Neural cell (in vitro differentiated cells): ENCODE measurements around the gene NBPF3. TPM values are rescaled to one million over a fixed set of nuclear protein-coding genes. Genes with fewer than 3 reads are reported as not detected.

Experiments
- H2AFZ ChIP-seq: fragments of 200-600, 300-800 bp; sonication (generic), shearing (Covaris generic); 2 replicates; pipeline ENCODE4 v1.6.0; 2014; ENCODE audit warnings: low read depth, mild to moderate bottlenecking, antibody characterized with exemption, low read length, moderate library complexity
- H3F3A ChIP-seq: fragments of 200-600 bp; shearing (Covaris generic); 2 replicates; pipeline ENCODE4 v1.6.1; 2016; ENCODE audit warnings: mild to moderate bottlenecking, moderate library complexity, mixed read lengths, antibody characterized with exemption, low read length; ENCODE audit not compliant: insufficient read depth, poor library complexity, severe bottlenecking
- H3K27ac ChIP-seq: fragments of 200-600, 300-800 bp; sonication (generic), shearing (Covaris generic); 2 replicates; pipeline ENCODE4 v1.5.1; 2014; ENCODE audit warnings: mild to moderate bottlenecking, low read length, moderate library complexity
- H3K27me3 ChIP-seq: fragments of 300-800, 200-600 bp; sonication (generic), shearing (Covaris generic); 2 replicates; pipeline ENCODE4 v1.6.0; 2014; ENCODE audit warnings: mild to moderate bottlenecking, low read depth, low read length, moderate library complexity; ENCODE audit not compliant: insufficient read depth
- H3K36me3 ChIP-seq: fragments of 300-800, 200-600 bp; sonication (generic), shearing (Covaris generic); 2 replicates; pipeline ENCODE4 v1.5.1; 2014; ENCODE audit warnings: mild to moderate bottlenecking, antibody characterized with exemption, low read length, moderate library complexity; ENCODE audit not compliant: insufficient read depth
- H3K4me2 ChIP-seq: fragments of 300-800, 200-600 bp; sonication (generic), shearing (Covaris generic); 2 replicates; pipeline ENCODE4 v1.6.0; 2014; ENCODE audit warnings: mild to moderate bottlenecking, low read length
- H3K4me3 ChIP-seq: fragments of 300-800, 200-600 bp; sonication (generic), shearing (Covaris generic); 2 replicates; pipeline ENCODE4 v1.5.1; 2014; ENCODE audit warnings: mild to moderate bottlenecking, low read length, moderate library complexity
- H3K79me2 ChIP-seq: fragments of 200-600 bp; shearing (Covaris generic); replicated peaks from 2 replicates; pipeline ENCODE4 v1.6.0; 2014; ENCODE audit warnings: mild to moderate bottlenecking, low read length, moderate library complexity; ENCODE audit not compliant: insufficient read depth
- H3K9ac ChIP-seq: fragments of 300-800, 200-600 bp; sonication (generic), shearing (Covaris generic); 2 replicates; pipeline ENCODE4 v1.6.1; 2016; ENCODE audit warnings: mild to moderate bottlenecking, low read length, mixed read lengths
- H3K9me2 ChIP-seq: fragments of 200-600 bp; shearing (Covaris generic); 2 replicates; pipeline ENCODE4 v1.6.1; 2016; ENCODE audit warnings: mild to moderate bottlenecking, low read length, mixed read lengths; ENCODE audit not compliant: insufficient read depth
- H3K9me3 ChIP-seq: fragments of 200-600, 300-800 bp; sonication (generic), shearing (Covaris generic); 2 replicates; pipeline ENCODE4 v1.6.1; 2016; ENCODE audit warnings: mild to moderate bottlenecking, mixed run types, low read length, moderate library complexity, mixed read lengths
- H4K20me1 ChIP-seq: fragments of 200-600 bp; shearing (Covaris generic); 2 replicates; pipeline ENCODE4 v1.6.1; 2016; ENCODE audit warnings: mild to moderate bottlenecking, mixed run types; ENCODE audit not compliant: insufficient read depth
- EP300 ChIP-seq: fragments of 450-650 bp; conservative IDR thresholded peaks from 2 replicates; pipeline ENCODE4 v1.6.1; 2014; ENCODE audit warnings: antibody characterized with exemption, mild to moderate bottlenecking, moderate library complexity; ENCODE audit not compliant: poor library complexity, severe bottlenecking
- EZH2 ChIP-seq: fragments of 200-600, 300-800 bp; shearing (Covaris generic), sonication (generic); IDR thresholded peaks from 2 replicates; pipeline ENCODE4 v1.6.1; 2014; ENCODE audit warnings: antibody characterized with exemption, low read length, borderline replicate concordance, mild to moderate bottlenecking; ENCODE audit not compliant: insufficient read depth, poor library complexity, severe bottlenecking
- MXI1 ChIP-seq: fragments of 450-650 bp; conservative IDR thresholded peaks from 2 replicates; pipeline ENCODE4 v1.6.1; 2014; ENCODE audit warnings: antibody characterized with exemption, mild to moderate bottlenecking; ENCODE audit not compliant: poor library complexity, severe bottlenecking
- POLR2AphosphoS5 ChIP-seq: IDR thresholded peaks from 2 replicates; pipeline ENCODE4 v1.6.1; 2012
- RAD21 ChIP-seq: fragments of 450-650 bp; conservative IDR thresholded peaks from 2 replicates; pipeline ENCODE4 v1.6.1; 2014; ENCODE audit warnings: antibody characterized with exemption, mild to moderate bottlenecking, moderate library complexity
- SMC3 ChIP-seq: fragments of 450-650 bp; conservative IDR thresholded peaks from 2 replicates; pipeline ENCODE4 v1.6.1; 2014; ENCODE audit warnings: antibody characterized with exemption, mild to moderate bottlenecking, moderate library complexity; ENCODE audit not compliant: poor library complexity
- TAF1 ChIP-seq: IDR thresholded peaks from 2 replicates; pipeline ENCODE4 v1.6.1; 2012; ENCODE audit warnings: low read depth
- polyA plus RNA-seq: library from polyadenylated mRNA; depleted of rRNA; stranded (reverse); fragments of >200 nt; gene quantifications from 2 replicates; pipeline ENCODE4 v1.2.3, GENCODE V29; 2014
- TF ChIP-seq, protein P1 (sequence below): IDR thresholded peaks from 2 replicates; pipeline ENCODE4 v1.6.1; 2012; ENCODE audit warnings: borderline replicate concordance
- TF ChIP-seq, protein P2 (sequence below): fragments of 450-650 bp; IDR thresholded peaks from 2 replicates; pipeline ENCODE4 v1.5.1; 2014; ENCODE audit warnings: antibody characterized with exemption, mild to moderate bottlenecking, moderate library complexity; ENCODE audit not compliant: poor library complexity, severe bottlenecking

NBPF3 gene
- polyA plus RNA-seq, 1 donor from 2014 or later: 14.4 TPM

DNA sequence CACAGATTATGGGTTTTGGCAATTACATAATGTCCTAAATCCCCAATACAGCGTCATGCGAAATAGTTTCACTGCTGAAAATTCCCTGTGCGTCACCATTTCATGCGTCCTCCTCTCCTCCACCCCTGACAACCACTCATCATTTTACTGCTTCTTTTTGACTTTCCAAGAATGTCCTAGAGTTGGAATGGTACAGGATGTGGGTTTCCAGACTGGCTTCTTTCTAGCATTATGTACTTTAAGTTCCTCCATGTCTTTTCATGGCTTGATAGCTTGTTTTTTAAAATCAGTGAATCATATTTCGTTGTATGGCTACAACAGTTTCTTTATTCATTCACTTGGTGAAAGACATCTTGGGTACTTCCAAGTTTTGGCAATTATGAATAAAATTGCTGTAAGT lies 7.4 kb downstream of the NBPF3 start:
- Histone ChIP-seq H3F3A (no peaks in the 10 kb centered on the region), H3K27ac (no peak overlapping the region), H3K36me3 (no peaks in the 10 kb centered on the region), H4K20me1 (no peaks in the 10 kb centered on the region), H3K9me3 (no peaks in the 10 kb centered on the region), H2AFZ (no peak overlapping the region), H3K4me3 (no peak overlapping the region), H3K9ac (no peak overlapping the region), H3K4me2 (no peak overlapping the region), H3K9me2 (no peaks in the 10 kb centered on the region), H3K27me3 (no peaks in the 10 kb centered on the region), H3K79me2 (no peaks in the 10 kb centered on the region)
- TF ChIP-seq, protein P1, sequence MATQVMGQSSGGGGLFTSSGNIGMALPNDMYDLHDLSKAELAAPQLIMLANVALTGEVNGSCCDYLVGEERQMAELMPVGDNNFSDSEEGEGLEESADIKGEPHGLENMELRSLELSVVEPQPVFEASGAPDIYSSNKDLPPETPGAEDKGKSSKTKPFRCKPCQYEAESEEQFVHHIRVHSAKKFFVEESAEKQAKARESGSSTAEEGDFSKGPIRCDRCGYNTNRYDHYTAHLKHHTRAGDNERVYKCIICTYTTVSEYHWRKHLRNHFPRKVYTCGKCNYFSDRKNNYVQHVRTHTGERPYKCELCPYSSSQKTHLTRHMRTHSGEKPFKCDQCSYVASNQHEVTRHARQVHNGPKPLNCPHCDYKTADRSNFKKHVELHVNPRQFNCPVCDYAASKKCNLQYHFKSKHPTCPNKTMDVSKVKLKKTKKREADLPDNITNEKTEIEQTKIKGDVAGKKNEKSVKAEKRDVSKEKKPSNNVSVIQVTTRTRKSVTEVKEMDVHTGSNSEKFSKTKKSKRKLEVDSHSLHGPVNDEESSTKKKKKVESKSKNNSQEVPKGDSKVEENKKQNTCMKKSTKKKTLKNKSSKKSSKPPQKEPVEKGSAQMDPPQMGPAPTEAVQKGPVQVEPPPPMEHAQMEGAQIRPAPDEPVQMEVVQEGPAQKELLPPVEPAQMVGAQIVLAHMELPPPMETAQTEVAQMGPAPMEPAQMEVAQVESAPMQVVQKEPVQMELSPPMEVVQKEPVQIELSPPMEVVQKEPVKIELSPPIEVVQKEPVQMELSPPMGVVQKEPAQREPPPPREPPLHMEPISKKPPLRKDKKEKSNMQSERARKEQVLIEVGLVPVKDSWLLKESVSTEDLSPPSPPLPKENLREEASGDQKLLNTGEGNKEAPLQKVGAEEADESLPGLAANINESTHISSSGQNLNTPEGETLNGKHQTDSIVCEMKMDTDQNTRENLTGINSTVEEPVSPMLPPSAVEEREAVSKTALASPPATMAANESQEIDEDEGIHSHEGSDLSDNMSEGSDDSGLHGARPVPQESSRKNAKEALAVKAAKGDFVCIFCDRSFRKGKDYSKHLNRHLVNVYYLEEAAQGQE: no peak
- TF ChIP-seq EP300 (no peak), POLR2AphosphoS5 (no peak), TAF1 (no peak), MXI1 (no peak), SMC3 (no peak), EZH2 (no peak), RAD21 (no peak)
- TF ChIP-seq, protein P2, sequence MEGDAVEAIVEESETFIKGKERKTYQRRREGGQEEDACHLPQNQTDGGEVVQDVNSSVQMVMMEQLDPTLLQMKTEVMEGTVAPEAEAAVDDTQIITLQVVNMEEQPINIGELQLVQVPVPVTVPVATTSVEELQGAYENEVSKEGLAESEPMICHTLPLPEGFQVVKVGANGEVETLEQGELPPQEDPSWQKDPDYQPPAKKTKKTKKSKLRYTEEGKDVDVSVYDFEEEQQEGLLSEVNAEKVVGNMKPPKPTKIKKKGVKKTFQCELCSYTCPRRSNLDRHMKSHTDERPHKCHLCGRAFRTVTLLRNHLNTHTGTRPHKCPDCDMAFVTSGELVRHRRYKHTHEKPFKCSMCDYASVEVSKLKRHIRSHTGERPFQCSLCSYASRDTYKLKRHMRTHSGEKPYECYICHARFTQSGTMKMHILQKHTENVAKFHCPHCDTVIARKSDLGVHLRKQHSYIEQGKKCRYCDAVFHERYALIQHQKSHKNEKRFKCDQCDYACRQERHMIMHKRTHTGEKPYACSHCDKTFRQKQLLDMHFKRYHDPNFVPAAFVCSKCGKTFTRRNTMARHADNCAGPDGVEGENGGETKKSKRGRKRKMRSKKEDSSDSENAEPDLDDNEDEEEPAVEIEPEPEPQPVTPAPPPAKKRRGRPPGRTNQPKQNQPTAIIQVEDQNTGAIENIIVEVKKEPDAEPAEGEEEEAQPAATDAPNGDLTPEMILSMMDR: no peak

DNA sequence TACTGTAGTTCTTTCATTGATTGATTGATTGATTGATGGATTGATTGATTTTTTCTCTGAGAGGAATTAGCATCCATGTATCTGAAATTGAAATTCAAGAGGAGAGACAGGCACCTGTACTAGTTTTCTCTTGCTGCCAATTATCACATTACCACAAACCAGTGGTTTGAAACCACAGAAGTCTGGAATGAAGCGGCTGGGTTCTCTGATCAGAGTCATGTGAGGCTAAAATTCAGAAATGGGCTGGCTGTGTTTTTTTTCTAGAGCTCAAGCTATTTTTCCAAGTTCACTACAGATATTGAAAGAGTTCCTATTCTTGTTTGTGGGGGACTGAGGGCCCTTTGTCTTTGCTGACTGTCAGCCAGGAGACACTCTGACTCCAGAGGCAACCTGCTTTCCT lies 10.0 kb downstream of the NBPF3 start:
- Histone ChIP-seq H3K79me2 (no peaks in the 10 kb centered on the region), H3K4me2 (no peak overlapping the region), H3K9me3 (no peaks in the 10 kb centered on the region), H4K20me1 (no peaks in the 10 kb centered on the region), H2AFZ (no peak overlapping the region), H3F3A (no peaks in the 10 kb centered on the region), H3K9ac (no peak overlapping the region), H3K9me2 (no peaks in the 10 kb centered on the region), H3K36me3 (no peaks in the 10 kb centered on the region), H3K4me3 (no peak overlapping the region), H3K27me3 (no peaks in the 10 kb centered on the region), H3K27ac (no peak overlapping the region)
- TF ChIP-seq, protein P2: no peak
- TF ChIP-seq RAD21 (no peak), EZH2 (no peak), POLR2AphosphoS5 (no peak)
